Measurements from ENCODE around the gene NLN.
"Not testable (repeated sequence)": the region's sequence is repeated elsewhere in the genome, so short reads cannot be mapped to it uniquely, and the experiment has no call there.

The NLN gene

GRCh38 chr5:65832603-65833228 lies 110.7 kb downstream of the NLN start:
- DNase-seq (ENCODE audit: low read depth): no peak

GRCh38 chr5:65833780-65834179 lies 111.8 kb downstream of the NLN start:
- no peak for DNase-seq (ENCODE audit: low read depth)

- no peak for DNase-seq (ENCODE audit: low read depth)
These were observed 112.3 kb downstream of the NLN start for GRCh38 chr5:65834306-65834705.

- no peak for DNase-seq (ENCODE audit: low read depth)
These were observed 113.2 kb downstream of the NLN start for GRCh38 chr5:65835191-65835590.

- DNase-seq (ENCODE audit: low read depth): peak; percentile 44
These were observed 115.1 kb downstream of the NLN start for GRCh38 chr5:65837139-65837538.

GRCh38 chr5:65839170-65839569 lies 117.2 kb downstream of the NLN start:
- not testable (repeated sequence) for DNase-seq (ENCODE audit: low read depth)

- DNase-seq (ENCODE audit: low read depth): no peak
These were observed 118.1 kb downstream of the NLN start for GRCh38 chr5:65840071-65840470.

- not testable (repeated sequence) for DNase-seq (ENCODE audit: low read depth)
These were observed 122.8 kb downstream of the NLN start for GRCh38 chr5:65844763-65845162.

- DNase-seq (ENCODE audit: low read depth): no peak
These were observed 124.1 kb downstream of the NLN start for GRCh38 chr5:65846101-65846500.

- not testable (repeated sequence) for DNase-seq (ENCODE audit: low read depth)
These were observed 125.0 kb downstream of the NLN start for GRCh38 chr5:65847019-65847418.

- DNase-seq (ENCODE audit: low read depth): not testable (repeated sequence)
These were observed 127.9 kb downstream of the NLN start for GRCh38 chr5:65849918-65850317.

- peak; percentile 69 for DNase-seq (ENCODE audit: low read depth)
These were observed 132.9 kb downstream of the NLN start for GRCh38 chr5:65854925-65855324.

- no peak for DNase-seq (ENCODE audit: low read depth)
These were observed 133.8 kb downstream of the NLN start for GRCh38 chr5:65855766-65856315.

- no peak for DNase-seq (ENCODE audit: low read depth)
These were observed 134.5 kb downstream of the NLN start for GRCh38 chr5:65856520-65856919.

GRCh38 chr5:65858316-65858715 lies 136.3 kb downstream of the NLN start:
- no peak for DNase-seq (ENCODE audit: low read depth)

GRCh38 chr5:65861830-65862241 lies 139.8 kb downstream of the NLN start:
- DNase-seq (ENCODE audit: low read depth): peak; percentile 99

GRCh38 chr5:65862384-65862783 lies 140.4 kb downstream of the NLN start:
- no peak for DNase-seq (ENCODE audit: low read depth)

GRCh38 chr5:65863747-65864146 lies 141.7 kb downstream of the NLN start:
- no peak for DNase-seq (ENCODE audit: low read depth)

GRCh38 chr5:65866837-65867521 lies 145.0 kb downstream of the NLN start:
- no peak for DNase-seq (ENCODE audit: low read depth)

- DNase-seq (ENCODE audit: low read depth): no peak
These were observed 145.7 kb downstream of the NLN start for GRCh38 chr5:65867542-65868195.

- no peak for DNase-seq (ENCODE audit: low read depth)
These were observed 146.5 kb downstream of the NLN start for GRCh38 chr5:65868509-65868908.

GRCh38 chr5:65871182-65871581 lies 149.2 kb downstream of the NLN start:
- DNase-seq (ENCODE audit: low read depth): no peak

- DNase-seq (ENCODE audit: low read depth): not testable (repeated sequence)
These were observed 149.8 kb downstream of the NLN start for GRCh38 chr5:65871776-65872175.

All from GM04504 (cell line).